Lung (tissue), 12 donors: ENCODE data around the gene PCDHA12. TPM values are rescaled to one million over a fixed set of nuclear protein-coding genes. Genes with fewer than 3 reads are reported as not detected.

Experiments
- ATAC-seq: fragments of 200-7000 bp; cut with Tn5 transposase; one replicate; pipeline ENCODE4 v1.9.1; 2020; ENCODE audit warnings: moderate number of reproducible peaks; ENCODE audit not compliant: insufficient read depth, low FRiP score
- DNase-seq, 3 donors: peaks; one replicate each; pipeline ENCODE4 v3.0.0-alpha.2; 2013 to 2017
- H3K27ac ChIP-seq, 2 donors: one replicate each; pipeline ENCODE4 v1.5.1; 2013; ENCODE audit warnings: mild to moderate bottlenecking in 2 of 2, moderate library complexity in 2 of 2, control low read depth in 1 of 2, inconsistent platforms in 1 of 2, low read depth in 1 of 2, low read length in 1 of 2
- H3K27me3 ChIP-seq, 3 donors: one replicate each; pipeline ENCODE4 v1.5.1; 2013; ENCODE audit warnings: low read length in 2 of 3; ENCODE audit not compliant: control insufficient read depth in 3 of 3, insufficient read depth in 3 of 3
- H3K36me3 ChIP-seq, 4 donors: one replicate each; pipeline ENCODE4 v1.5.1; 2013; ENCODE audit warnings: low read length in 4 of 4, mild to moderate bottlenecking in 1 of 4, moderate library complexity in 1 of 4; ENCODE audit not compliant: control insufficient read depth in 4 of 4, insufficient read depth in 4 of 4
- H3K4me1 ChIP-seq, 5 donors: one replicate each; pipeline ENCODE4 v1.5.1; 2013; ENCODE audit warnings: low read length in 5 of 5, mild to moderate bottlenecking in 2 of 5, moderate library complexity in 1 of 5; ENCODE audit not compliant: control insufficient read depth in 5 of 5, insufficient read depth in 5 of 5
- H3K4me3 ChIP-seq: one replicate; pipeline ENCODE4 v1.5.1; 2013; ENCODE audit warnings: mild to moderate bottlenecking, control low read depth, moderate library complexity
- H3K9ac ChIP-seq, 2 donors: one replicate each; pipeline ENCODE4 v1.5.1; 2013; ENCODE audit warnings: low read length in 2 of 2, control low read depth in 1 of 2; ENCODE audit not compliant: insufficient read depth in 1 of 2
- H3K9me3 ChIP-seq, 4 donors: one replicate each; pipeline ENCODE4 v1.5.1; 2013; ENCODE audit warnings: low read length in 3 of 4, mild to moderate bottlenecking in 1 of 4, moderate library complexity in 1 of 4; ENCODE audit not compliant: control insufficient read depth in 4 of 4, insufficient read depth in 3 of 4
- CTCF ChIP-seq: IDR thresholded peaks from 2 replicates; pipeline ENCODE4 v1.5.1; 2012; ENCODE audit warnings: mild to moderate bottlenecking; ENCODE audit errors: control extremely low read depth, extremely low read depth
- WGBS, 2 donors: extraction: QIAGEN DNeasy Blood & Tissue Kit; methylation state at CpG; one replicate each; pipeline ENCODE4 v1.1.7; 2013; 5-methylcytosine and 5-hydroxymethylcytosine counted together
- polyA plus RNA-seq, 2 donors: library from polyadenylated mRNA; stranded (reverse); fragments of 200-250 nt; gene quantifications; one replicate each; pipeline ENCODE4 v1.2.1, GENCODE V29; 2013
- total RNA-seq, 2 donors: library from RNA; depleted of rRNA in 1 of 2; stranded (reverse); fragments of >200 nt in 1 of 2; gene quantifications; one replicate each; pipeline ENCODE4 v1.2.1, GENCODE V29; 2014 to 2021
- donor health status: control.
- donor health status: control.
- donor health status: Bipolar disorder and iron deficiency.
- donor health status: healthy.
- donor health status: DM: yes; HTN: yes; CAD: no.

Gene PCDHA12
- total and polyA plus RNA-seq, 4 donors = 0.23 to 3.6 (median 0.86) TPM

- Histone ChIP-seq H3K4me3 (no peak overlapping the region), H3K27me3 (peaks cover 0 to 8% (median 0%) of the 10 kb centered on the region in 3 donors), H3K36me3 (no peaks in the 10 kb centered on the region), H3K9ac (no peak overlapping the region), H3K9me3 (peaks cover 4 to 20% (median 7%) of the 10 kb centered on the region in 4 donors), H3K27ac (no peak overlapping the region), H3K4me1 (peaks cover 0 to 5% (median 0%) of the 10 kb centered on the region in 5 donors)
- WGBS, 2 donors = 37 to 44% methylated on average over 79 of the region's 79 CpGs
- TF ChIP-seq CTCF = no peak
- no peak for DNase-seq
- no peak for ATAC-seq
Measured at GRCh38 chr5:140883927-140884697, 9.0 kb downstream of the PCDHA12 start.

GRCh38 chr5:140916325-140916724 is 41.2 kb downstream of the PCDHA12 start:
- Histone ChIP-seq H3K36me3 (no peaks in the 10 kb centered on the region), H3K4me1 (no peaks in the 10 kb centered on the region), H3K4me3 (no peak overlapping the region), H3K9ac (no peak overlapping the region), H3K27ac (no peak overlapping the region), H3K27me3 (no peaks in the 10 kb centered on the region), H3K9me3 (peaks cover 0 to 12% (median 0%) of the 10 kb centered on the region in 4 donors)
- DNase-seq (no peak), ATAC-seq (no peak)
- 83 to 100% methylated on average over 1 of the region's 1 CpG for WGBS, 2 donors
- no peak for TF ChIP-seq CTCF

- Histone ChIP-seq H3K27me3 (peaks cover 0 to 41% (median 27%) of the 10 kb centered on the region in 3 donors), H3K4me1 (peaks cover 0 to 13% (median 5%) of the 10 kb centered on the region in 5 donors), H3K36me3 (no peaks in the 10 kb centered on the region), H3K27ac (no peak overlapping the region), H3K9ac (no peak overlapping the region), H3K4me3 (no peak overlapping the region), H3K9me3 (peaks cover 0 to 14% (median 0%) of the 10 kb centered on the region in 4 donors)
- no peak for DNase-seq
- TF ChIP-seq CTCF = no peak
- ATAC-seq = no peak
- WGBS, 2 donors = 56 to 61% methylated on average over 4 of the region's 4 CpGs
Measured at GRCh38 chr5:140923601-140924000, 48.5 kb downstream of the PCDHA12 start.
